ENCODE measurements around the gene CCDC134. TPM values are rescaled to one million over a fixed set of nuclear protein-coding genes. Genes with fewer than 3 reads are reported as not detected.

The CCDC134 gene
- total RNA-seq, 1 experiment from 2014 or later, result 7.9 TPM

- TF ChIP-seq CTCF (conservative IDR thresholded peaks at IDR 0.05; ENCODE audit: low read depth, low read length) (no peak), EZH2phosphoT487 (IDR thresholded peaks at IDR 0.05; ENCODE audit: borderline replicate concordance, low read length) (no peak), EZH2 (IDR thresholded peaks at IDR 0.05; ENCODE audit: low read length, unreplicated experiment) (no peak)
- BruUV-seq (replicated peaks), result no TSS peak
- Histone ChIP-seq H3K27ac (ENCODE audit: low read length) (no peak overlapping the region), H3K4me3 (ENCODE audit: low read length) (no peak overlapping the region), H3K4me1 (ENCODE audit: insufficient read depth, low read length) (peaks cover 12% of the 10 kb centered on the region), H3K79me2 (ENCODE audit: low read length) (no peaks in the 10 kb centered on the region), H2AFZ (ENCODE audit: low read length) (no peak overlapping the region), H3K9me3 (ENCODE audit: low read length) (no peaks in the 10 kb centered on the region), H3K9me2 (replicated peaks; ENCODE audit: low read length) (no peaks in the 10 kb centered on the region), H3K36me3 (ENCODE audit: low read depth, low read length) (no peaks in the 10 kb centered on the region; the same call in 1 of the 2 replicates), H3F3A (ENCODE audit: low read length, unreplicated experiment) (no peaks in the 10 kb centered on the region), H3K27me3 (ENCODE audit: low read length) (no peaks in the 10 kb centered on the region), H3K9ac (ENCODE audit: low read length) (no peak overlapping the region), H4K20me1 (ENCODE audit: low read length) (no peaks in the 10 kb centered on the region), H3K4me2 (ENCODE audit: low read length) (no peak overlapping the region)
- ATAC-seq (no peak), DNase-seq (no peak)
- CTCF ChIA-PET, result no interaction called here
- POLR2A ChIA-PET (ENCODE audit: unreplicated experiment), result no interaction called here
- intact Hi-C loops (cut with micrococcal nuclease), result no loop called here
These were observed 17.5 kb downstream of the CCDC134 start for GRCh38 chr22:41818011-41818410.

DNA sequence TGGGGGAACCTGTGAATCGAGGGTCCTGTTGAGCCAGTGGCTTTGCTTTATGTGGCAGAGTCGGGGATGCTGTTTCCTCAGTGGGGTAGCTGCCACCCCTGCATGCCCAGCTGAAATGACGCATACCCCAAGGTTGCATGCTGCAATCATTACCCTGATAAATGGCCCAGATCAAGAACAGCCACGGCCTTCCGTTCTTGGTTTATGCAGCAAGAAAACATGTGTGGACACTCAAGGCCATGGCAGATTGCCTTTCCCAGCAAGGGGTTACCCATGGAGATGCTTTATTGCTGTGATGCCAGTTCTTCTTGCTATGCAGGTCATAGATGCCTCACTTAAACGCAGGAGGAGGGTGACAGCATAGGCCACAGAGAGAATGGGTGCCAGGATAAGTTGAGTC lies 18.1 kb downstream of the CCDC134 start:
- H3K36me3 ChIP-seq (ENCODE audit: low read depth, low read length), result peaks cover 2% of the 10 kb centered on the region
- no peaks in the 10 kb centered on the region for H3K79me2 ChIP-seq (ENCODE audit: low read length)
- no peaks in the 10 kb centered on the region for H3F3A ChIP-seq (ENCODE audit: low read length, unreplicated experiment)
- no peaks in the 10 kb centered on the region for H3K9me3 ChIP-seq (ENCODE audit: low read length)
- peaks cover 13% of the 10 kb centered on the region for H3K4me1 ChIP-seq (ENCODE audit: insufficient read depth, low read length)
- H2AFZ ChIP-seq (ENCODE audit: low read length), result no peak overlapping the region
- DNase-seq (no peak), ATAC-seq (no peak)
- H3K9ac ChIP-seq (ENCODE audit: low read length), result no peak overlapping the region
- no peak overlapping the region for H3K4me3 ChIP-seq (ENCODE audit: low read length)
- H3K27ac ChIP-seq (ENCODE audit: low read length), result no peak overlapping the region
- intact Hi-C loops (cut with micrococcal nuclease), result no loop called here
- TF ChIP-seq EZH2 (IDR thresholded peaks at IDR 0.05; ENCODE audit: low read length, unreplicated experiment) (no peak), CTCF (conservative IDR thresholded peaks at IDR 0.05; ENCODE audit: low read depth, low read length) (no peak), EZH2phosphoT487 (IDR thresholded peaks at IDR 0.05; ENCODE audit: borderline replicate concordance, low read length) (no peak)
- H3K4me2 ChIP-seq (ENCODE audit: low read length), result no peak overlapping the region
- H4K20me1 ChIP-seq (ENCODE audit: low read length), result no peaks in the 10 kb centered on the region
- no peaks in the 10 kb centered on the region for H3K9me2 ChIP-seq (replicated peaks; ENCODE audit: low read length)
- CTCF ChIA-PET, result no interaction called here
- no peaks in the 10 kb centered on the region for H3K27me3 ChIP-seq (ENCODE audit: low read length)
- POLR2A ChIA-PET (ENCODE audit: unreplicated experiment), result no interaction called here
- no TSS peak for BruUV-seq (replicated peaks)

DNA sequence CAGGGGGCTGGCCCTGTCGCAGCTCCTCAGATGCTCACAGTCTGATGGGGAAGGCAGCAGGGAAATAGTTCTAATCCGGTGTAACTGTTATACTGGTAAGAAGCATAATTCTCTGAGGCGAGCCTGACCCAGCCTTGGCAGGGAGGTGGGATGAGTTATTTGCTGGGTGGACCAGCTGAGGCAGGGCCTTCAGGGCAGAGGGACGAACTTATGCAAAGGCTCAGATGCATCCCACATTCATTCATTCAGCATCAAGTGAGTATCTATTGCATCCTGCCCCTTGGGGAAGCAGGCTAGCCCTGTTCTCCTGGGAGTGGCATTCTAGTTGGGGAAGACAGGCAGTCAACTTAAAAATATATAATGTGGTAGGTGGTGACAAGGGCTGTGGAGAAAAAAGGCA lies 18.8 kb downstream of the CCDC134 start:
- no peaks in the 10 kb centered on the region for H4K20me1 ChIP-seq (ENCODE audit: low read length)
- ATAC-seq, result no peak
- H3K9ac ChIP-seq (ENCODE audit: low read length), result no peak overlapping the region
- no peaks in the 10 kb centered on the region for H3K79me2 ChIP-seq (ENCODE audit: low read length)
- no peaks in the 10 kb centered on the region for H3K9me3 ChIP-seq (ENCODE audit: low read length)
- no peaks in the 10 kb centered on the region for H3K27me3 ChIP-seq (ENCODE audit: low read length)
- TF ChIP-seq EZH2 (IDR thresholded peaks at IDR 0.05; ENCODE audit: low read length, unreplicated experiment) (no peak), CTCF (conservative IDR thresholded peaks at IDR 0.05; ENCODE audit: low read depth, low read length) (no peak), EZH2phosphoT487 (IDR thresholded peaks at IDR 0.05; ENCODE audit: borderline replicate concordance, low read length) (no peak)
- no peak overlapping the region for H2AFZ ChIP-seq (ENCODE audit: low read length)
- ChIA-PET CTCF (no interaction called here), POLR2A (ENCODE audit: unreplicated experiment) (no interaction called here)
- no TSS peak for BruUV-seq (replicated peaks)
- no peaks in the 10 kb centered on the region for H3F3A ChIP-seq (ENCODE audit: low read length, unreplicated experiment)
- no peak overlapping the region for H3K4me3 ChIP-seq (ENCODE audit: low read length)
- no peak overlapping the region for H3K4me2 ChIP-seq (ENCODE audit: low read length)
- peaks cover 5% of the 10 kb centered on the region for H3K36me3 ChIP-seq (ENCODE audit: low read depth, low read length)
- H3K9me2 ChIP-seq (replicated peaks; ENCODE audit: low read length), result no peaks in the 10 kb centered on the region
- intact Hi-C loops (cut with micrococcal nuclease), result no loop called here
- no peak for DNase-seq
- peaks cover 13% of the 10 kb centered on the region for H3K4me1 ChIP-seq (ENCODE audit: insufficient read depth, low read length)
- no peak overlapping the region for H3K27ac ChIP-seq (ENCODE audit: low read length)
